Mesenchymal stem cell (in vitro differentiated cells and primary cell): ENCODE results near the gene ST8SIA1. TPM values are rescaled to one million over a fixed set of nuclear protein-coding genes. Genes with fewer than 3 reads are reported as not detected.

Source experiments
- DNase-seq: peaks from one replicate; pipeline ENCODE4 v3.0.0-alpha.2; 2013
- H2AFZ ChIP-seq: one replicate; pipeline ENCODE4 v1.6.1; 2013; ENCODE audit warnings: low read depth, mild to moderate bottlenecking, control low read depth, inconsistent platforms, low read length, moderate library complexity
- H2AK5ac ChIP-seq: 2 replicates; pipeline ENCODE4 v1.6.1; 2013; ENCODE audit warnings: low read length, moderate library complexity, mild to moderate bottlenecking, inconsistent platforms; ENCODE audit not compliant: severe bottlenecking
- H2BK120ac ChIP-seq: one replicate; pipeline ENCODE4 v1.6.1; 2013; ENCODE audit warnings: low read depth, mild to moderate bottlenecking, inconsistent platforms, low read length, moderate library complexity
- H2BK12ac ChIP-seq, 2 experiments: one replicate each; pipeline ENCODE4 v1.6.1; 2013; ENCODE audit warnings: inconsistent platforms in 2 of 2, low read length in 2 of 2, mild to moderate bottlenecking in 2 of 2, moderate library complexity in 2 of 2, control low read depth in 1 of 2
- H2BK15ac ChIP-seq: one replicate; pipeline ENCODE4 v1.6.1; 2013; ENCODE audit warnings: mild to moderate bottlenecking, low read depth, inconsistent platforms; ENCODE audit not compliant: poor library complexity, severe bottlenecking
- H2BK5ac ChIP-seq: 2 replicates; pipeline ENCODE4 v1.6.1; 2013; ENCODE audit warnings: low read depth, mild to moderate bottlenecking, low read length, control low read depth, inconsistent platforms; ENCODE audit not compliant: poor library complexity, severe bottlenecking
- H3K14ac ChIP-seq, 2 experiments: one replicate each; pipeline ENCODE4 v1.6.1; 2013; ENCODE audit warnings: inconsistent platforms in 2 of 2, low read length in 2 of 2, control low read depth in 1 of 2, mild to moderate bottlenecking in 1 of 2, moderate library complexity in 1 of 2
- H3K18ac ChIP-seq, 2 experiments: one replicate each; pipeline ENCODE4 v1.6.1; 2013; ENCODE audit warnings: inconsistent platforms in 2 of 2, low read length in 2 of 2, control low read depth in 1 of 2, low read depth in 1 of 2, mild to moderate bottlenecking in 1 of 2
- H3K23ac ChIP-seq, 2 experiments: one replicate each; pipeline ENCODE4 v1.6.1; 2013; ENCODE audit warnings: inconsistent platforms in 2 of 2, low read length in 2 of 2, mild to moderate bottlenecking in 2 of 2, moderate library complexity in 2 of 2, control low read depth in 1 of 2
- H3K27ac ChIP-seq: 2 replicates; pipeline ENCODE4 v1.5.1; 2013; ENCODE audit warnings: mild to moderate bottlenecking, moderate library complexity, low read length, control low read depth, inconsistent platforms; ENCODE audit not compliant: poor library complexity, severe bottlenecking
- H3K27me3 ChIP-seq, 2 experiments: 2 replicates each; pipeline versions ENCODE4 v1.6.1 to v1.7.0; 2013; ENCODE audit warnings: low read length in 2 of 2, mild to moderate bottlenecking in 2 of 2, moderate library complexity in 2 of 2, control low read depth in 1 of 2, inconsistent platforms in 1 of 2; ENCODE audit not compliant: control insufficient read depth in 1 of 2, insufficient read depth in 1 of 2
- H3K36me3 ChIP-seq, 2 experiments: 2 replicates each; pipeline versions ENCODE4 v1.6.1 to v1.7.0; 2013; ENCODE audit warnings: low read length in 2 of 2, control low read depth in 1 of 2, inconsistent platforms in 1 of 2, low read depth in 1 of 2, mild to moderate bottlenecking in 1 of 2; ENCODE audit not compliant: insufficient read depth in 2 of 2, control insufficient read depth in 1 of 2
- H3K4ac ChIP-seq, 2 experiments: one replicate each; pipeline ENCODE4 v1.6.1; 2013; ENCODE audit warnings: inconsistent platforms in 2 of 2, low read length in 2 of 2, mild to moderate bottlenecking in 2 of 2, moderate library complexity in 2 of 2, control low read depth in 1 of 2, low read depth in 1 of 2
- H3K4me1 ChIP-seq: 2 replicates; pipeline ENCODE4 v1.6.1; 2013; ENCODE audit warnings: low read depth, low read length, control low read depth; ENCODE audit not compliant: control insufficient read depth, insufficient read depth
- H3K4me2 ChIP-seq: 2 replicates; pipeline ENCODE4 v1.6.1; 2013; ENCODE audit warnings: low read length, mild to moderate bottlenecking, inconsistent platforms; ENCODE audit not compliant: poor library complexity, severe bottlenecking
- H3K4me3 ChIP-seq, 2 experiments: 2 replicates each; pipeline versions ENCODE4 v1.5.1 to v1.7.0; 2013; ENCODE audit warnings: low read length in 2 of 2, mild to moderate bottlenecking in 2 of 2, control low read depth in 1 of 2, low read depth in 1 of 2; ENCODE audit not compliant: insufficient read depth in 1 of 2
- H3K79me1 ChIP-seq: replicated peaks from 2 replicates; pipeline ENCODE4 v1.6.1; 2013; ENCODE audit warnings: mild to moderate bottlenecking, control low read depth, low read length, inconsistent platforms; ENCODE audit not compliant: poor library complexity, severe bottlenecking
- H3K9ac ChIP-seq: 2 replicates; pipeline ENCODE4 v1.7.0; 2013; ENCODE audit warnings: mild to moderate bottlenecking, low read length, moderate library complexity
- H3K9me3 ChIP-seq: 2 replicates; pipeline ENCODE4 v1.7.0; 2013; ENCODE audit warnings: mild to moderate bottlenecking, low read length; ENCODE audit not compliant: control insufficient read depth
- H4K8ac ChIP-seq: one replicate; pipeline ENCODE4 v1.6.1; 2013; ENCODE audit warnings: inconsistent platforms, mild to moderate bottlenecking, low read length, moderate library complexity
- H4K91ac ChIP-seq: one replicate; pipeline ENCODE4 v1.6.1; 2013; ENCODE audit warnings: mild to moderate bottlenecking, low read length, inconsistent platforms
- WGBS: methylation state at CpG from one replicate; pipeline ENCODE4 v1.1.7; 2013; ENCODE audit warnings: mixed read lengths; 5-methylcytosine and 5-hydroxymethylcytosine counted together
- polyA plus RNA-seq, 2 experiments: library from polyadenylated mRNA; stranded (reverse); fragments of 200-250 nt; gene quantifications; one replicate each; pipeline ENCODE4 v1.2.3, GENCODE V29; 2013

ST8SIA1 gene, protein sequence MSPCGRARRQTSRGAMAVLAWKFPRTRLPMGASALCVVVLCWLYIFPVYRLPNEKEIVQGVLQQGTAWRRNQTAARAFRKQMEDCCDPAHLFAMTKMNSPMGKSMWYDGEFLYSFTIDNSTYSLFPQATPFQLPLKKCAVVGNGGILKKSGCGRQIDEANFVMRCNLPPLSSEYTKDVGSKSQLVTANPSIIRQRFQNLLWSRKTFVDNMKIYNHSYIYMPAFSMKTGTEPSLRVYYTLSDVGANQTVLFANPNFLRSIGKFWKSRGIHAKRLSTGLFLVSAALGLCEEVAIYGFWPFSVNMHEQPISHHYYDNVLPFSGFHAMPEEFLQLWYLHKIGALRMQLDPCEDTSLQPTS
- 0.18 TPM for polyA plus RNA-seq (2013, experiment 1 of 2)
- 0.36 TPM for polyA plus RNA-seq (2013, experiment 2 of 2)

DNA sequence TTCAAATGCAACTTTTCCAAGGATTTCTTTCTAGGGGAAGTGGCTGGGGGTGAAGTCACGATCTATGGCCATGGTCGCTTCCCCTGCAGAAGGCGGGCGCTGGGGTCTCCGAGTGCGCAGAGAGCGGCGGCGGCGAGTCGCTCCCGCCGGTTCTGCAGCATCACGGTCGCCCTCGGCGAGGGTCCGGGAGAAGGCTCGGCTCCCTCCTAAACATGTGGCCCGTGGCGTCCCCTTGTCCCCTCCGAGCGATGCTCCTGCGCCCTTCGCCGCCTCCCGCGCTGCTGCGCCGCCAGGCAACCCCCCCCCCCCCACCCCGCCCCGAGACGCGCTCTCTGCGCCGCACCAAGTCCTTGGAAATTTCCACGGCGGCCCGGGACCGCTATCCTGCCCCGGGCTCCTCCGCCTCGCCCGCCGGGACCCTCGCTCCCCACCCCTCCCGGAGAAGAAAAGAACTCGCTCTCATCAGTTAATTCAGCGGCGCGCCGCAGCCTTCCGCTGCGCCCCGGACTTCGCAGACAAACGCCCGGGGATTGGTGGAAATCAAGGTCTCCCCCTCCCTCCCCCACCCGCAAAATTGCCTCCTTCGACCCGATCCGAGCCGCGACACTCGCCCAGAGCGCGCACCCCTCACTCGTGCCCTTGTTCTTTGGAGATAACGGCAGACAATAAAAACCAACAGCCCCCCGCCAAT, at the start of gene ST8SIA1:
ST8SIA1 (minus strand) TSS at position 298 of the 691 bp plus-strand sequence. CDS start 475 bp downstream, outside the sequence.
- Histone ChIP-seq H3K36me3 (peaks cover 0 to 11% of the 10 kb centered on the region in 2 experiments), H2BK15ac (peak within 1 kb of the TSS; percentile 60), H3K4ac (peak within 1 kb of the TSS in 1 of 2 experiments; percentile 24), H2AFZ (peak within 1 kb of the TSS; percentile 20), H3K27ac (no peak within 1 kb of the TSS), H3K14ac (no peak within 1 kb of the TSS), H2AK5ac (no peak within 1 kb of the TSS), H3K23ac (peak within 1 kb of the TSS; percentile 56 to 68), H3K4me1 (peaks cover 11% of the 10 kb centered on the region), H3K18ac (peak within 1 kb of the TSS in 1 of 2 experiments; percentile 15), H3K4me3 (peak within 1 kb of the TSS; percentile 75 to 95), H4K8ac (no peak within 1 kb of the TSS), H3K27me3 (peaks cover 6 to 14% of the 10 kb centered on the region in 2 experiments), H3K79me1 (no peaks in the 10 kb centered on the region), H2BK5ac (peak within 1 kb of the TSS; percentile 3), H4K91ac (no peak within 1 kb of the TSS), H3K4me2 (peak within 1 kb of the TSS; percentile 92), H3K9ac (peak within 1 kb of the TSS; percentile 89), H3K9me3 (no peaks in the 10 kb centered on the region), H2BK12ac (peak within 1 kb of the TSS in 1 of 2 experiments; percentile 59), H2BK120ac (peak within 1 kb of the TSS; percentile 42)
- DNase-seq = peak; percentile 31
- under 1% methylated on average over 65 of the region's 70 CpGs for WGBS

DNA sequence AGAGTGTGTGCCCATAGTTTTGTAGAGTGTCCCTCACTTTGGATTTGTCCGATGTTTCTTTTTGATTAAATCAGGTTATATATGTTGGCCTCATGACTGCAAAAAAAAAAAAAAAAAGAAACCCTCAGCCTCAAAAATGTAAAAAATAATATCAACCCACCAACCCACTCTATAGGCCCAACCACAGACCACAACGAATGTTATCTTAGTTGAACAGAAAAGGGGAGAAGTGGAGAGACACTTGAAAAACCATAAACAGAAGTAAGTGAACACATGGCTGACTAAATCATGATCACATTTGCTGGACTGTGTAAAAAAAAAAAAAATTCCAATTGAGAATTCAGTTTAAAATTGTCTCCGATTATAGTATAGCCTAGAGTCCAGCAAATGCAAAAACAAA, 45.5 kb upstream of the ST8SIA1 start:
- Histone ChIP-seq H3K27ac (no peak overlapping the region), H2BK120ac (no peak overlapping the region), H3K4me2 (no peak overlapping the region), H4K8ac (no peak overlapping the region), H3K18ac (no peak overlapping the region), H2BK5ac (no peak overlapping the region), H3K4me3 (no peak overlapping the region), H3K9me3 (no peaks in the 10 kb centered on the region), H2AFZ (no peak overlapping the region), H3K4me1 (no peaks in the 10 kb centered on the region), H2BK12ac (no peak overlapping the region), H3K4ac (no peak overlapping the region), H2AK5ac (no peak overlapping the region), H3K9ac (no peak overlapping the region), H2BK15ac (no peak overlapping the region), H3K36me3 (no peaks in the 10 kb centered on the region), H3K27me3 (no peaks in the 10 kb centered on the region), H3K14ac (no peak overlapping the region), H3K79me1 (no peaks in the 10 kb centered on the region), H3K23ac (no peak overlapping the region), H4K91ac (no peak overlapping the region)
- WGBS = 100% methylated on average over 1 of the region's 3 CpGs
- no peak for DNase-seq

DNA sequence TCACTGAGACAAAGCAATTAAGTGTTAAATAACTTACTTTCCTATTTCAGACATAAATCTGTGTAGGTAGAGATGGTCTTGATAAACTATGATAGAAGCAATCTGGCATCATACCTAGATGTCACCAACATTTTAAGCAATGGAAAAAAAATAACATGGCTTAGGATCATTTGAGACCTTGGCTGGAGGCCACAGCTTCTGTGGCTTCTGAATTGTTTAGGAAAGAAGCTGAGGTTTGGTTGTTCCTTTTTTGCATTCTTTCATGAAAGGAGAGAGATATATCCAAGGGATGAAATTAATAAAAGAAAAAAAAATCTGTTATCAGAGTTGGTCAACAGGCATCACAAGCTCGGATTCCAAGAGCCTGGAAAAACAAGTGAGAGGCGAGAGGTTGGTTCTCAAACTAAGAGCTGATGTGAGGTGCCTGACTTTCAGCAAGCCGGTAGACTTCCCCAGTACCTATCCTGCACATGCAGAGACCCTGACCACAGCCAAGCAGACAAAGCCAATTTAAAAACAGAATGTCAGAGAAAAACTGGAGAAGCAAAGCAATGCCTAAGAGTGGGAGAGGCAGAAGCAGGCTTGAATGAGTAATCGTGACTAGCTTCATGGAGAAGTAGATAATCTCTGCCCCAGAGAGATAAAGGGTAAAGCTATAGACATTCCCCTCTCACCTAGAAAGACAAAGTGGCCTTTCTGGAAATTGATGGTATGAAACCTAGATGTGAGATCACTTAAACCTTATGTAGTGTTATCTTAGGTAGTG, 43.4 kb upstream of the ST8SIA1 start:
- H2AFZ ChIP-seq = no peak overlapping the region

More for the DNA sequence above, 43.4 kb upstream of the ST8SIA1 start:
- WGBS = 89% methylated on average over 3 of the region's 4 CpGs
- no peak overlapping the region for H3K27ac ChIP-seq
- H3K36me3 ChIP-seq = no peaks in the 10 kb centered on the region
- no peaks in the 10 kb centered on the region for H3K79me1 ChIP-seq
- no peak overlapping the region for H3K4me2 ChIP-seq
- no peaks in the 10 kb centered on the region for H3K9me3 ChIP-seq
- no peak overlapping the region for H2BK15ac ChIP-seq
- H2BK120ac ChIP-seq = no peak overlapping the region
- no peak overlapping the region for H3K9ac ChIP-seq
- no peak for DNase-seq
- no peak overlapping the region for H2BK12ac ChIP-seq
- no peak overlapping the region for H3K4ac ChIP-seq
- no peak overlapping the region for H3K23ac ChIP-seq
- H2BK5ac ChIP-seq = no peak overlapping the region
- no peak overlapping the region for H4K91ac ChIP-seq
- H3K4me3 ChIP-seq = no peak overlapping the region
- H3K14ac ChIP-seq = no peak overlapping the region
- H3K18ac ChIP-seq = no peak overlapping the region
- H3K27me3 ChIP-seq = no peaks in the 10 kb centered on the region
- no peak overlapping the region for H2AK5ac ChIP-seq
- no peak overlapping the region for H4K8ac ChIP-seq
- H3K4me1 ChIP-seq = no peaks in the 10 kb centered on the region
